HCT116 (cell line): ENCODE data around the gene ANTXR2. TPM values are rescaled to one million over a fixed set of nuclear protein-coding genes. Genes with fewer than 3 reads are reported as not detected.

Experiments
- ATAC-seq: fragments of 200-7000 bp; cut with Tn5 transposase; 2 replicates; pipeline ENCODE4 v1.9.1; 2020; ENCODE audit warnings: mild to moderate bottlenecking, moderate library complexity
- BruUV-seq: library from RNA; stranded (reverse); fragments of 400-500 nt; replicated peaks from 2 replicates; lab custom pipeline; 2021; lab: Mats Ljungman, UMichigan
- CTCF ChIA-PET: fragments of 300-600 bp; sonication (Branson Sonifier 250); formaldehyde crosslinking; loops from one replicate; lab custom pipeline; 2021; ENCODE audit warnings: antibody characterized with exemption; lab: Charles Lee
- POLR2A ChIA-PET: fragments of 300-600, 350-600 bp; sonication (Branson Sonifier 250); formaldehyde crosslinking; loops from one replicate; lab custom pipeline; 2021; ENCODE audit warnings: antibody characterized with exemption; lab: Charles Lee
- RAD21 ChIA-PET, 2 experiments: fragments of 300-600 bp; sonication (Branson Sonifier 250); formaldehyde crosslinking; loops; one replicate each; lab custom pipeline; 2023; ENCODE audit warnings: low total read pairs in 2 of 2; ENCODE audit not compliant: uncharacterized antibody in 2 of 2, unreplicated experiment in 2 of 2, low non-redundant PET in 1 of 2; lab: Charles Lee
- DNase-seq: peaks from one replicate; pipeline ENCODE4 v3.0.0-alpha.2; 2010; ENCODE audit warnings: low read depth, low spot score
- H2AFZ ChIP-seq: fragments of 200-600 bp; shearing (Covaris generic), sonication (generic); 2 replicates; pipeline ENCODE4 v1.6.1; 2017; ENCODE audit warnings: low read depth, mixed run types, mixed read lengths, antibody characterized with exemption, low read length; ENCODE audit not compliant: poor library complexity, severe bottlenecking
- H3K27ac ChIP-seq: 2 replicates; pipeline ENCODE4 v1.5.1; 2012; ENCODE audit warnings: low read depth, low read length
- H3K27me3 ChIP-seq: fragments of 200-600 bp; sonication (generic); 2 replicates; pipeline ENCODE4 v1.6.1; 2016; ENCODE audit warnings: mixed run types, low read length, mixed read lengths; ENCODE audit not compliant: insufficient read depth
- H3K36me3 ChIP-seq, 2 experiments: fragments of 200-500 bp in 1 of 2; fragments of 200-600 bp in 1 of 2; sonication (Bioruptor generic) in 1 of 2; sonication (generic) in 1 of 2; 2 replicates each; pipeline versions ENCODE4 v1.5.1 to v1.6.1; 2014 to 2016; ENCODE audit warnings: low read length in 2 of 2, inconsistent platforms in 1 of 2, mixed read lengths in 1 of 2, mixed run types in 1 of 2; ENCODE audit not compliant: insufficient read depth in 2 of 2, control insufficient read depth in 1 of 2
- H3K4me1 ChIP-seq, 2 experiments: fragments of 200-600 bp in 1 of 2; sonication (generic) in 1 of 2; 2 replicates each; pipeline versions ENCODE4 v1.5.1 to v1.6.1; 2012 to 2017; ENCODE audit warnings: low read length in 2 of 2, inconsistent platforms in 1 of 2, mild to moderate bottlenecking in 1 of 2, mixed read lengths in 1 of 2, mixed run types in 1 of 2, moderate library complexity in 1 of 2; ENCODE audit not compliant: insufficient read depth in 2 of 2, control insufficient read depth in 1 of 2
- H3K4me2 ChIP-seq: fragments of 200-600 bp; sonication (generic); 2 replicates; pipeline ENCODE4 v1.6.1; 2017; ENCODE audit warnings: mixed run types, low read length, mixed read lengths
- H3K4me3 ChIP-seq, 2 experiments: fragments of 200-600 bp in 1 of 2; sonication (generic) in 1 of 2; replicated peaks in 1 of 2; 2 replicates each; pipeline ENCODE4 v1.5.1; 2011 to 2016; ENCODE audit warnings: low read length in 2 of 2, control low read depth in 1 of 2, low read depth in 1 of 2, mild to moderate bottlenecking in 1 of 2, mixed read lengths in 1 of 2, mixed run types in 1 of 2
- H3K79me2 ChIP-seq: fragments of 200-600 bp; sonication (generic); 2 replicates; pipeline ENCODE4 v1.6.1; 2017; ENCODE audit warnings: mild to moderate bottlenecking, mixed run types, low read length, moderate library complexity, mixed read lengths; ENCODE audit not compliant: insufficient read depth
- H3K9ac ChIP-seq: fragments of 200-600 bp; sonication (generic); 2 replicates; pipeline ENCODE4 v1.6.1; 2016; ENCODE audit warnings: low read length, mixed read lengths
- H3K9me2 ChIP-seq: fragments of 200-600 bp; sonication (generic), shearing (Covaris generic); 2 replicates; pipeline ENCODE4 v1.6.1; 2017; ENCODE audit warnings: mixed run types, mild to moderate bottlenecking, moderate library complexity; ENCODE audit not compliant: insufficient read depth
- H3K9me3 ChIP-seq, 2 experiments: fragments of 200-500 bp in 1 of 2; fragments of 200-600 bp in 1 of 2; sonication (Bioruptor generic) in 1 of 2; sonication (generic) in 1 of 2; 2 replicates each; pipeline ENCODE4 v1.6.1; 2014 to 2017; ENCODE audit warnings: low read length in 2 of 2, mixed read lengths in 2 of 2, inconsistent platforms in 1 of 2, low read depth in 1 of 2, mild to moderate bottlenecking in 1 of 2, mixed run types in 1 of 2, moderate library complexity in 1 of 2; ENCODE audit not compliant: control insufficient read depth in 1 of 2, insufficient read depth in 1 of 2
- H4K20me1 ChIP-seq: fragments of 200-600 bp; sonication (generic), shearing (Covaris generic); 2 replicates; pipeline ENCODE4 v1.6.1; 2017; ENCODE audit warnings: mixed run types, mild to moderate bottlenecking, moderate library complexity; ENCODE audit not compliant: insufficient read depth
- CEBPB ChIP-seq: IDR thresholded peaks from 2 replicates; pipeline ENCODE4 v1.6.1; 2012; ENCODE audit warnings: low read depth
- EGR1 ChIP-seq: IDR thresholded peaks from 2 replicates; pipeline ENCODE4 v1.6.1; 2012; ENCODE audit warnings: low read depth
- ELF1 ChIP-seq: IDR thresholded peaks from 2 replicates; pipeline ENCODE4 v1.6.1; 2012; ENCODE audit warnings: low read depth, borderline replicate concordance
- EZH2 ChIP-seq: fragments of 200-600 bp; sonication (generic); IDR thresholded peaks from 2 replicates; pipeline ENCODE4 v1.6.1; 2017; ENCODE audit warnings: antibody characterized with exemption, mixed run types
- EZH2phosphoT487 ChIP-seq: fragments of 200-600 bp; IDR thresholded peaks from 2 replicates; pipeline ENCODE4 v1.6.1; 2018; ENCODE audit warnings: antibody characterized with exemption, borderline replicate concordance
- POLR2AphosphoS5 ChIP-seq: IDR thresholded peaks from 2 replicates; pipeline ENCODE4 v1.6.1; 2011; ENCODE audit warnings: mild to moderate bottlenecking, low read depth, low read length, moderate library complexity
- RAD21 ChIP-seq: IDR thresholded peaks from 2 replicates; pipeline ENCODE4 v1.6.1; 2012; ENCODE audit warnings: low read depth, mild to moderate bottlenecking
- SIN3A ChIP-seq: IDR thresholded peaks from 2 replicates; pipeline ENCODE4 v1.6.1; 2012; ENCODE audit warnings: low read depth
- SP1 ChIP-seq: IDR thresholded peaks from 2 replicates; pipeline ENCODE4 v1.6.1; 2012; ENCODE audit warnings: low read depth
- SRF ChIP-seq: IDR thresholded peaks from 2 replicates; pipeline ENCODE4 v1.6.1; 2012; ENCODE audit warnings: low read depth
- intact Hi-C: fragments of 100-400 bp; cut with micrococcal nuclease; formaldehyde crosslinking; loops from 2 replicates; pipeline ENCODE4 v1.10.0; 2022
- total RNA-seq: library from RNA; stranded (reverse); gene quantifications from one replicate; pipeline ENCODE4 v1.2.1, GENCODE V29; 2021; ENCODE audit not compliant: unreplicated experiment
- TF ChIP-seq, protein P1 (sequence below): IDR thresholded peaks from 2 replicates; pipeline ENCODE4 v1.6.1; 2012
- TF ChIP-seq, protein P2 (sequence below): IDR thresholded peaks from 2 replicates; pipeline ENCODE4 v1.6.1; 2012; ENCODE audit warnings: low read depth

Gene ANTXR2
- total RNA-seq, 1 experiment from 2014 or later, result 6.3 TPM

GRCh38 chr4:79948261-79948660 is 124.8 kb downstream of the ANTXR2 start:
- no peak overlapping the region for H3K9ac ChIP-seq
- H3K36me3 ChIP-seq, result no peaks in the 10 kb centered on the region
- no peaks in the 10 kb centered on the region for H3K79me2 ChIP-seq
- no peak for ATAC-seq
- no peaks in the 10 kb centered on the region for H3K4me1 ChIP-seq
- no peak for DNase-seq
- no peak for TF ChIP-seq EZH2
- no peak for TF ChIP-seq SP1
- no peak for TF ChIP-seq CEBPB
- no peak for TF ChIP-seq POLR2AphosphoS5
- TF ChIP-seq SIN3A, result no peak
- TF ChIP-seq EGR1, result no peak
- TF ChIP-seq, protein P1, sequence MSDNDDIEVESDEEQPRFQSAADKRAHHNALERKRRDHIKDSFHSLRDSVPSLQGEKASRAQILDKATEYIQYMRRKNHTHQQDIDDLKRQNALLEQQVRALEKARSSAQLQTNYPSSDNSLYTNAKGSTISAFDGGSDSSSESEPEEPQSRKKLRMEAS, result no peak
- TF ChIP-seq SRF, result no peak
- no peak for TF ChIP-seq ELF1
- no peak for TF ChIP-seq RAD21
- TF ChIP-seq, protein P2, sequence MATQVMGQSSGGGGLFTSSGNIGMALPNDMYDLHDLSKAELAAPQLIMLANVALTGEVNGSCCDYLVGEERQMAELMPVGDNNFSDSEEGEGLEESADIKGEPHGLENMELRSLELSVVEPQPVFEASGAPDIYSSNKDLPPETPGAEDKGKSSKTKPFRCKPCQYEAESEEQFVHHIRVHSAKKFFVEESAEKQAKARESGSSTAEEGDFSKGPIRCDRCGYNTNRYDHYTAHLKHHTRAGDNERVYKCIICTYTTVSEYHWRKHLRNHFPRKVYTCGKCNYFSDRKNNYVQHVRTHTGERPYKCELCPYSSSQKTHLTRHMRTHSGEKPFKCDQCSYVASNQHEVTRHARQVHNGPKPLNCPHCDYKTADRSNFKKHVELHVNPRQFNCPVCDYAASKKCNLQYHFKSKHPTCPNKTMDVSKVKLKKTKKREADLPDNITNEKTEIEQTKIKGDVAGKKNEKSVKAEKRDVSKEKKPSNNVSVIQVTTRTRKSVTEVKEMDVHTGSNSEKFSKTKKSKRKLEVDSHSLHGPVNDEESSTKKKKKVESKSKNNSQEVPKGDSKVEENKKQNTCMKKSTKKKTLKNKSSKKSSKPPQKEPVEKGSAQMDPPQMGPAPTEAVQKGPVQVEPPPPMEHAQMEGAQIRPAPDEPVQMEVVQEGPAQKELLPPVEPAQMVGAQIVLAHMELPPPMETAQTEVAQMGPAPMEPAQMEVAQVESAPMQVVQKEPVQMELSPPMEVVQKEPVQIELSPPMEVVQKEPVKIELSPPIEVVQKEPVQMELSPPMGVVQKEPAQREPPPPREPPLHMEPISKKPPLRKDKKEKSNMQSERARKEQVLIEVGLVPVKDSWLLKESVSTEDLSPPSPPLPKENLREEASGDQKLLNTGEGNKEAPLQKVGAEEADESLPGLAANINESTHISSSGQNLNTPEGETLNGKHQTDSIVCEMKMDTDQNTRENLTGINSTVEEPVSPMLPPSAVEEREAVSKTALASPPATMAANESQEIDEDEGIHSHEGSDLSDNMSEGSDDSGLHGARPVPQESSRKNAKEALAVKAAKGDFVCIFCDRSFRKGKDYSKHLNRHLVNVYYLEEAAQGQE, result no peak
- TF ChIP-seq EZH2phosphoT487, result no peak
- TF ChIP-seq, all 23 proteins: peak for 0
- ChIA-PET CTCF (no interaction called here), POLR2A (no interaction called here), RAD21 (no interaction called here)
- Histone ChIP-seq H3K4me2 (no peak overlapping the region), H3K27ac (no peak overlapping the region), H3K27me3 (no peaks in the 10 kb centered on the region), H4K20me1 (no peaks in the 10 kb centered on the region), H3K4me3 (no peak overlapping the region), H2AFZ (no peak overlapping the region), H3K9me2 (no peaks in the 10 kb centered on the region), H3K9me3 (no peaks in the 10 kb centered on the region)
- BruUV-seq, result no TSS peak
- intact Hi-C loops, result no loop called here
